Adrenal gland (tissue), 5 donors: ENCODE results near the gene IL5RA.

Experiments used
- POLR2A ChIP-seq, 2 donors: fragments of 450-650 bp; IDR thresholded peaks; one replicate each; pipeline ENCODE4 v1.6.1; 2017; ENCODE audit warnings: antibody characterized with exemption in 2 of 2, mild to moderate bottlenecking in 2 of 2, moderate library complexity in 1 of 2
- TF ChIP-seq, protein P1 (sequence below), 6 experiments: fragments of 450-650 bp in 4 of 6; fragments of 200-600 bp in 2 of 6; sonication (generic) in 1 of 6; IDR thresholded peaks; 1 replicate in 5 of 6; 2 replicates in 1 of 6; pipeline versions ENCODE4 v1.5.1 to v1.8.0; 2016 to 2021; ENCODE audit warnings: antibody characterized with exemption in 6 of 6, mild to moderate bottlenecking in 2 of 6, moderate library complexity in 1 of 6
- donor health status: DM: no; HTN: no; CAD: no.

DNA sequence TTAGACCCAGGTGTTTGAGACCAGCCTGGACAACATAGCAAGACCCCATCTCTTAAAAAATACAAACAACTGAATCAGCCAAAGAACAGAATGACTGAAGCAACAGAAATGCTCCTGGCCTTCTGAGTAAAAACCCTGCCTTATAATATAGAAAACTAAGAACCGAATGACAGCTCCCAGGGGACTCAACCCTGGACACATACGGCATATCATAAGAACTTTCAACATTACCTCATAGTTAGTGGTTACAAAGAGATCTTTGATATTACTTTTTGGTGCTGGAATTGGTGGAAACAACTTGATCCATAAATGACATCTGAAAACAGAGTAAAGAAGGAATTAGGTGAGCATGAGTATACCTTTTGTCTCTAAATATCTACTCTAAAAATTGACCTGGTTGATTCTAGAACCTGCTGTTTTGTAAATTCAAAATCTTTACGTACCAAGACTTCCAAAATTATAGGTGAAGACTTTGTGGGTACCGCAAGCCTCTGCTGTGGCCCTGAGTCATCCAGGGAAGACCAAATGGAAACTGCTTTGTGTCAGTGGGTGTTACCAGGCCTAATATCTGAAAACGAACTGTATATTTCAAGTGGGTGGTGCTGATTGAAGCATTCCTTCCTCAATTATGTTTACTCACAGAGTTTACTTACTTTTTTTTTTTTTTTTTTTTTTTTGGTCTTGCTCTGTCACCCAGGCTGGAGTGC lies 35.5 kb downstream of the IL5RA start:
- TF ChIP-seq, protein P1, sequence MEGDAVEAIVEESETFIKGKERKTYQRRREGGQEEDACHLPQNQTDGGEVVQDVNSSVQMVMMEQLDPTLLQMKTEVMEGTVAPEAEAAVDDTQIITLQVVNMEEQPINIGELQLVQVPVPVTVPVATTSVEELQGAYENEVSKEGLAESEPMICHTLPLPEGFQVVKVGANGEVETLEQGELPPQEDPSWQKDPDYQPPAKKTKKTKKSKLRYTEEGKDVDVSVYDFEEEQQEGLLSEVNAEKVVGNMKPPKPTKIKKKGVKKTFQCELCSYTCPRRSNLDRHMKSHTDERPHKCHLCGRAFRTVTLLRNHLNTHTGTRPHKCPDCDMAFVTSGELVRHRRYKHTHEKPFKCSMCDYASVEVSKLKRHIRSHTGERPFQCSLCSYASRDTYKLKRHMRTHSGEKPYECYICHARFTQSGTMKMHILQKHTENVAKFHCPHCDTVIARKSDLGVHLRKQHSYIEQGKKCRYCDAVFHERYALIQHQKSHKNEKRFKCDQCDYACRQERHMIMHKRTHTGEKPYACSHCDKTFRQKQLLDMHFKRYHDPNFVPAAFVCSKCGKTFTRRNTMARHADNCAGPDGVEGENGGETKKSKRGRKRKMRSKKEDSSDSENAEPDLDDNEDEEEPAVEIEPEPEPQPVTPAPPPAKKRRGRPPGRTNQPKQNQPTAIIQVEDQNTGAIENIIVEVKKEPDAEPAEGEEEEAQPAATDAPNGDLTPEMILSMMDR (IDR thresholded peaks at IDR 0.05) = no peak
- no peak for TF ChIP-seq POLR2A (IDR thresholded peaks at IDR 0.05)
